Skeletal muscle cell (primary cell): Measurements from ENCODE around the gene FYB1.
"Not testable (repeated sequence)": the region's sequence is repeated elsewhere in the genome, so short reads cannot be mapped to it uniquely, and the experiment has no call there.

Experiments used
- DNase-seq: peaks from one replicate; pipeline ENCODE4 v3.0.0-alpha.2; 2010; ENCODE audit warnings: low read depth
- H3K4me3 ChIP-seq: 2 replicates; pipeline ENCODE4 v1.5.1; 2011; ENCODE audit warnings: low read depth, mild to moderate bottlenecking, control low read depth, low read length, moderate library complexity

FYB1 gene

GRCh38 chr5:39190311-39191102, 28.9 kb downstream of the FYB1 start:
- no peak overlapping the region for H3K4me3 ChIP-seq
- no peak for DNase-seq

DNA sequence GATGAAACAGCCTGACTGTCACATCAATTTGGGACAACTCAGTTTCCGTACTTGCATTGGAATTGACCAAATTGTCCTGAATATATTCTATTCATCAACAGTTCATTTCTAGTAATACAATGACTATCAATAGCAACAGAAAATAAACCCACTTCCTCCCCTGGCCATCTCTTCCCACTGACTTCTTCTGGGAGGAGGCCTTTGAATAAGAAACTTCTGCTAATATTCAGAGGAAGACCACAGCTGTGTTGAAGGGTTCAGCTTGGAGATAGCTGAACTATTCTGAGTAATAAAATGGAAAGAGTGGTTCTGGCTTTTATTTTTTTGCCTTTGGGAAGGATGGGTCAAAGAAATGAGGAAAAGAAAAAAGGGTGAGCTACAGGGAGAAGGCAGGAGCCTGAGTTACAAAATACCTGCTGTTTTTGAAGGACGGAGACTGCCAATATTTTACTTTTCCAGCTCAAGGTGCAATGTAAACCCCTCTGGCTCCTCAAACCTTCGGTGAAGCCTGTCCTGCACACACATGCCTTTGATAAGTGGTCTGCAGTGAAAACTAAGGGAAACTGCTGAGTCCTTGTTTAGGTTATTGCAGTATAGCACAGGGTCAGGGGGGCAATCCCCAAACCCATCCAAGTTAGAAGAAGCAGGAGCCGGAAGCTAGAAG, 29.9 kb downstream of the FYB1 start:
- no peak for DNase-seq
- no peak overlapping the region for H3K4me3 ChIP-seq

- no peak for DNase-seq
Measured at GRCh38 chr5:39187831-39188731, 31.3 kb downstream of the FYB1 start.

DNA sequence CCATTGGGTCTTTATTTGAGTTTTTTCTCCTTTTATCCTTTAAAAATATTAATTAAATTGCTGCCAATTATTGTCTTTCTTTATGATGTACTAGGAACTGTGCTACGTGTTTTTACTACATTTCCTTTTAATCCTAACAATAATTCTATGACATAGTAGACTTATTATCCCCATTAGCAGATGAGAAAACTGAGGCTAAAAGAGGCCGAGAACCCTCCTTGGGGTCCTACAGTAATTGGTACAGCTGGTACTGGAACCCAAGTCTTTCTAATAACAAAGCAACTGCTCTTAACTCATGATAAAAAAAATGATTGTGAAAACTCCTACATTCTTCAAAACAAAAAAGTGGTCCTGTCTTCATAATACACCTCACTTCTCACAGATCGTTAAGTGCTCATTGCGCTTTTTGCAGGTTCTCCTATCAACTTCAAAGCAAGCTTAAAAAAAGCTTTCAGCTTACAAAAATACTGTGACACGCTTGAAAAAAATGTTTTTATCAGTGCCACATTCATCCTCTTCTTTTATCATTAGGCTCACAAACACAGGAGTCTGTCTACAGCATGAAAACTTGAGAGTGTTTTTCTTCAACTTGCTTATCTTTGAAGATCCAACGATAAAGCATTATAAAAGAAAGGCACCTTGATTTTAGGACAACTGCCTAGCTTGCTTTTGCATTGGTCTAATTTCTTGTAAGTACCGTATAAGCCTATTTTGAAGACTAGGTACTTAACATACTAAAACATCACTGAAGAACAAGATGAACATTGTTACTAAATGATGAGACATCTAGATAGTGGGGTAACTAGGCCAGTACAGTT, 32.4 kb downstream of the FYB1 start:
- DNase-seq = no peak
- no peak overlapping the region for H3K4me3 ChIP-seq

More at GRCh38 chr5:39187831-39188731, 31.3 kb downstream of the FYB1 start:
- no peak overlapping the region for H3K4me3 ChIP-seq

- H3K4me3 ChIP-seq = no peak overlapping the region
- DNase-seq = no peak
Measured at GRCh38 chr5:39186289-39186688, 33.1 kb downstream of the FYB1 start.

DNA sequence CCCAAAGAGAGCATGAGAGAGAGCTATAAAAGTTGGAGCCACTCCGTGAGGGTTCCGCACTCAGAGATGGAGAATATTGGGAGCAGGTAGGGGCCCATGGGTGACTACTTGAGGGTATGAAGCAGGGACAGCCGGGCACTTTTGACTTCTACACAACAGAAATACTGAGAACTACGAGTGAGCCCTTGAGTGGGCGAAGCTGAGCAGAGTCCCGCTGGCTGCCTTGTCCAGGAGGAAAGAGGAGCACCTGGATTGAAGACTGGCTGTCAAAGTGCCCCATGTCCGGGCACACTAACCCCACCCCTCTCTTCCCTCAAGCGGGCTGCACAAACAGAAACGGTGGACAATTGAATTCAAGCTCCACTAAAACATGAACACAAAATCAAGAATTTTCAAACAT, 33.6 kb downstream of the FYB1 start:
- no peak for DNase-seq

DNA sequence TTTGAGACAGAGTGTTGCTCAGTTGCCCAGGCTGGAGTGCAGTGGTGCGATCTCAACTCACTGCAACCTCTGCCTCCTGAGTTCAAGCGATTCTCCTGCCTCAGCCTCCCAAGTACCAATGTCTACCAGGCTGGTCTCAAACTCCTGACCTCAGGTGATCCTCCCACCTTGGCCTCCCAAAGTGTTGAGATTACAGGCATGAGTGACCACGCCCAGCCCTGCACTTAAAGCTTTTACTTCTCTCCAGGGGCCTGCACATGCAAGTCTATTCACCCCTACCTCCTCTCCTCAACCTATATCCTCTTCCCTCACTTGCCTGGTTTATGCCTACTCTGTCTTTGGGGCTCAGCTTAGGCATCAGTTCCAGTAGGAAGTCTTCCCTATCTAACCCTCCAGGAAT, 39.8 kb downstream of the FYB1 start:
- H3K4me3 ChIP-seq, DNase-seq: not testable (repeated sequence)

More for the DNA sequence above, 33.6 kb downstream of the FYB1 start:
- H3K4me3 ChIP-seq = no peak overlapping the region

GRCh38 chr5:39178861-39179260, 40.5 kb downstream of the FYB1 start:
- H3K4me3 ChIP-seq = no peak overlapping the region
- DNase-seq = no peak

GRCh38 chr5:39178171-39178570, 41.2 kb downstream of the FYB1 start:
- DNase-seq = peak; percentile 12
- no peak overlapping the region for H3K4me3 ChIP-seq

GRCh38 chr5:39177631-39177964, 41.8 kb downstream of the FYB1 start:
- no peak for DNase-seq
- no peak overlapping the region for H3K4me3 ChIP-seq

DNA sequence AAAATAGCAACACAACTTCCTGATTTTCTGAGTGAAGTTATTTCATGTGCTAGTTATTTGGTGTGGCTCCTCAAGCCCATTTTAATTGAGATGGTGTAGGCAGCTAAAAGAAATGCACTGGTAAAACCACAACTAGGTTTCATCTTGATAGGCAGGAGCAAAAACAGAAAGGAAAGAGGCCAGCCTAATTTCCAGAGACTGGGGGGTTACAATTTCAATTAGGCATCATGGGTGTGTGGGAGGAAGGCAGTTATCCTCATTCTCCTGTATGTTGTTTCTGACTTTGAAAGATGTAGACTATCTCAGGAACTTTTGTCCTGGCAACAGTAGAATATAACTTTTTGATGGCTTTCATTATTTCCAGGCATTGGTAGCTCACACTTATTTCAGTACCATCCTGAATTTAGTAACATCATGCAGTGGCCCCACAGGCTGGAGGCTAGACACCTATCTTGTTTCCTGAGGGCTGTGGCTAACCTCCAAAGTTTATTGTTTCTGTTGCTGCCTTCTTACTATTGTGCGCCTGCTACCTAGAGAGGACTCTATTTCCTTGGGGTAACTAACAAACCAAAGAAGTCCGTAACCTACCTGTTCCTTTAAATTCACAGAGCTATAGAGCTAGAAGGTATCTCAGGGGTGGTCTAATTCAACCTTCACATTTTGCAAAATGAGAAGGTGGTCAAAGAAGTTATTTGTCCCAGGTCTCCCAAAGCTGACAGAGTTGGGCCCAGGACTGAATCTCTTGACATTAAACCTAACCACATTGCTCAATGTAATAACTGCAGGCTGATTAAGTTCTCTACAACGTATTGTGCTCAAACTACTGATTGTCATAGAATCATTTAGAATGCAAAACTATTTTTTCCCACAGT, 42.4 kb downstream of the FYB1 start:
- no peak overlapping the region for H3K4me3 ChIP-seq
- no peak for DNase-seq

- DNase-seq = no peak
- no peak overlapping the region for H3K4me3 ChIP-seq
Measured at GRCh38 chr5:39175273-39175955, 43.9 kb downstream of the FYB1 start.

DNA sequence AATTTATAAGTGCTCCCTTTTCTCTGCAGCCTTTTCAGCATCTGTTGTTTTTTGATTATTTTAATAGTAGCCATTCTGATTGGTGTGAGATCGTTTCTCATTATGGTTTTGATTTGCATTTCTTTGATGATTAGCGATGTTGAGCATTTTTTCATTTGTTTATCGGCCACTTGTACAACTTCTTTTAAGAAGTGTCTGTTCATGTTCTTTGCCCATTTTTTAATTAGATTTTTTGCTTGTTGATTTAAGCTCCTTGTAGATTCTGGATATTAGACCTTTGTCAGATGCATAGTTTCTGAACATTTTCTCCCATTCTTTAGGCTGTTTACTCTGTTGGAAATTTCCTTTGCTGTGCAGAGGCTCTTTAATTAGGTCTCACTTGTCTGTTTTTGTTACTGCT, 46.3 kb downstream of the FYB1 start:
- no peak for DNase-seq
- H3K4me3 ChIP-seq = no peak overlapping the region

DNA sequence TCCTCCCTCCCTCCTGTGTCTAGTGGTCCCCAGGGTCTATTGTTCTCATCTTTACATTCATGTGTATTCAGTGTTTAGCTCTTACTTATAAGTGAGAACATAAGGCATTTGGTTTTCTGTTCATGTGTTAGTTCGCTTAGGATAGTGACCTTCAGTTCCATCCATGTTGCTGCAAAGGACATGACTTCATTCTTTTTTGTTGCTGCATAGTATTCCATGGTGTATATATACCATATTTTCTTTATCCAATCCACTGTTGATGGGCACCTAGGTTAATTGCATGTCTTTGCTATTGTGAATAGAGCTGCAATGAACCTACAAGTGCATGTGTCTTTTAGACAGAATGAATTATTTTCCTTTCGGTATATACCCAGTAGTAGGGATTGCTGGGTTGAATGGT, 46.8 kb downstream of the FYB1 start:
- no peak for DNase-seq

GRCh38 chr5:39171647-39172046, 47.7 kb downstream of the FYB1 start:
- no peak for DNase-seq
- H3K4me3 ChIP-seq = no peak overlapping the region

More for the DNA sequence above, 46.8 kb downstream of the FYB1 start:
- no peak overlapping the region for H3K4me3 ChIP-seq

- DNase-seq = peak; percentile 55
- H3K4me3 ChIP-seq = no peak overlapping the region
Measured at GRCh38 chr5:39169081-39169480, 50.3 kb downstream of the FYB1 start.

- no peak overlapping the region for H3K4me3 ChIP-seq
- no peak for DNase-seq
Measured at GRCh38 chr5:39167972-39168342, 51.4 kb downstream of the FYB1 start.
